Activated naive CD4-positive, alpha-beta T cell treated with anti-CD3 and anti-CD28 coated beads, Interleukin-2, amount 50 U/mL, for 72 hours (primary cell): ENCODE measurements around the gene DOK4. TPM values are rescaled to one million over a fixed set of nuclear protein-coding genes. Genes with fewer than 3 reads are reported as not detected.
A peak's percentile ranks its signal among the peaks of the same experiment; 100 is the strongest.

Experiments used
- ATAC-seq, 2 donors: fragments of 150-1000 bp; cut with Tn5 transposase; 2 replicates each; pipeline ENCODE4 v1.10.0; 2021; ENCODE audit warnings: mild to moderate bottlenecking in 2 of 2, moderate library complexity in 2 of 2
- DNase-seq, 2 donors: peaks; one replicate each; pipeline ENCODE4 v3.0.0; 2021 to 2022; ENCODE audit warnings: low spot score in 2 of 2
- H3K27ac Mint-ChIP-seq, 2 donors: one replicate each; pipeline ENCODE4 v1.8.0; 2022; ENCODE audit warnings: mild to moderate bottlenecking in 2 of 2, mixed read lengths in 2 of 2
- H3K36me3 Mint-ChIP-seq, 2 donors: one replicate each; pipeline ENCODE4 v1.8.0; 2022; ENCODE audit warnings: mixed read lengths in 2 of 2
- H3K9me3 Mint-ChIP-seq, 2 donors: one replicate each; pipeline ENCODE4 v1.8.0; 2022; ENCODE audit warnings: mixed read lengths in 2 of 2
- total RNA-seq, 2 donors: library from RNA; stranded (reverse); gene quantifications; one replicate each; pipeline ENCODE4 v1.2.3, GENCODE V29; 2022

DOK4 gene
- total RNA-seq, 2 donors from 2014 or later: 7.1 to 7.7 TPM

DNA sequence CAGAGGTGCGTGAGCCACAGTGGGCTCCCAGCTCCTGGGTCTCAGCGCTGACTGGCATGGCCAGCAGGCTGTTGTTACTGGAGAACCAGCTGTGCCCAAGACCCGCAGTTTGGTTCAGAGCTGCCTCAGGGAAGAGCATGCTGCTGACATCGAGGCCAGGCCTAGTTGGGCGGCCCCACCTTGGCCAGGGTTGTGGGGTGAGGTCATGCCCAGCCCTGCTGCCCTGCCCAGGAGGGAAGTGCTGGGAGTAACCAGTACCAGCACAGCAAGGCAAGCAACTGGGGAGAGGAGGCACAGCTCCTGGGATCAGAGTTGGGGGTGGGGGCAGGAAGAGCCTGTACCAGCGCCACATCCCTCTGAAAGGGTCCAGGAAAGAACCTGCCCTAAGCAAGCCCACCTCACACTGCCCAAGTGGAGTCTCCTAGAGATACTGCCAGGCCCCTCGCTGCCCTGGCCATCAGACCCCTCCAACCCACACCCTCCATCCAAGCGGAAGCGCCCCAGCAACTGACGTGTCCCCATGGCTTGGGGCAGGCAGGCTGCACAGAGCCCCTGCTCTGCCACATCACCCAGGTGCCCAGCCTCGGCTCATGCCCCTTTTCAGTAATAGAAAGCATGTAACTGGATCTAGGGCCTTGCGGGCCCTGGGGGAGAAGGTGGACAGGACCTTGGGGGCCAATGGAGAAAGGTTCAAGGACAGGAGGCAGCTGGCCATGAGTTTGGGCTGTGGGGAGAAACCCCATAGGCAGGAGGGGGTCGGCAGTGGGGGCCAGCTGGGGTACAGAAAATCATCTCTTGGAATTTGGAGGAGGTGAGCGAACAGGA lies 990 bp downstream of the DOK4 start:
- no peaks in the 10 kb centered on the region for H3K36me3 Mint-ChIP-seq
- DNase-seq (no peak), ATAC-seq (no peak)
- no peaks in the 10 kb centered on the region for H3K9me3 Mint-ChIP-seq
- peak overlapping the region; percentile 39 to 81 for H3K27ac Mint-ChIP-seq

DNA sequence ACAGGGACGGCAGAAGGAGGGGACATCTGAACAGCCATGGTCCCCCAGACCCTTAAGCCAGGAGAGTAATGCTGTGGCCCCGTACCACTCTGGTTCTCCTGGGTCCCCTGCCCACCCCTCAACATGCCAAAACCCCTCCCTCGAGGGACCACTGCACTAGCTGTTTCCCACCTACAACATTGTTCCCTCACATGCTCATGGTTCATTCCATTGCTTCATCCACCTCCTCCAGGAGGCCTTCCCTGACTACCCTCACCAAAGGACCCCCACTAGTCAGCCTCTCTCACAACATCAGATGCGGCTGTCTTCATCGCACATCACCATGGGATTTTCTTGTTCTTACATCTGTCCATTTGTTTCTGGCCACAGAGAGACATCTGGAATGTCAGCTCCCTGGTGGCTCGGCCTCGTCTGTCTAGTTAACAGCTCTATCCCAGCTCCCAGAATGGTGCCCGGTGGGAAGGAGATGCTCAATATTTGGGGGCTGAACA lies 1.7 kb downstream of the DOK4 start:
- DNase-seq: no peak
- Mint-ChIP-seq H3K36me3 (no peaks in the 10 kb centered on the region), H3K27ac (no peak overlapping the region), H3K9me3 (no peaks in the 10 kb centered on the region)
- no peak for ATAC-seq

DNA sequence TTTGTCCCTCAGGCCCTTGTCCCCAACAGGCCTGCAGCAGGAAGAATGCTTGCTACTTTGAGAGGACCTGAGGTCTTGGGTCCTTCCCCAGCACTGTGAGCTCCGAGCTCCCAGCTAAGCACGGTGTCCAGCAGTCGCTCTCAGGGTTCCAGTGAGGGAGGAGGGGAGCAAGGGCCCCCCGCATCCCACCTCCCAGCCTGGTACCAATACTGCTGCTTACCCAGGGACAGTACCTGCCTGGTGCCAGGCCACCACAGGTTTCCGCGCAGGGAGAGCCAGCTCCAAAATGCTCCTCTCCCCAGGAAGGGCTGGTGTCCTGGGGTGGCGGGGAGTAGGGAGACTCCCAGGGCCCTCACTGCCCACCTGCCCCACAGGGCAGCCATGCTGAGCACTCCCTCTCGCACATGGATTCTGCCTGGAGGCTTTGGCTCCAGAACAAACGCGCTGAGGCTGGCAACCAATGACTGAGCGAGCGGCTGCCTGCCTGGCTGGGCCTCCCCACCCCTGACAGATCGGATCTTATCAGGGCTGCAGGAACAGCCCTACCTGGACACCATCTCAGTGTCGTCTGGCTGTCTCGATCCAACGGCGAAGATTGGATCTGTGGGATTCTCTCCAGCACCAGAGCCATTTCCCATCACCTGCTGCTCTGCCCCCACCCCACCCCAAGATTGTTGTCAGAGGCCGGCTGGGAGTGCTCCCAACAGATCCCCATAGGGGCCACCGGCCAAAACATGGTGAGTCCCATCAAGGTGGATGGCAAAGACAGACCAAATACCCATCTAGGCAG lies 2.4 kb downstream of the DOK4 start:
- ATAC-seq (no peak), DNase-seq (no peak)
- Mint-ChIP-seq H3K27ac (no peak overlapping the region), H3K36me3 (no peaks in the 10 kb centered on the region), H3K9me3 (no peaks in the 10 kb centered on the region)

DNA sequence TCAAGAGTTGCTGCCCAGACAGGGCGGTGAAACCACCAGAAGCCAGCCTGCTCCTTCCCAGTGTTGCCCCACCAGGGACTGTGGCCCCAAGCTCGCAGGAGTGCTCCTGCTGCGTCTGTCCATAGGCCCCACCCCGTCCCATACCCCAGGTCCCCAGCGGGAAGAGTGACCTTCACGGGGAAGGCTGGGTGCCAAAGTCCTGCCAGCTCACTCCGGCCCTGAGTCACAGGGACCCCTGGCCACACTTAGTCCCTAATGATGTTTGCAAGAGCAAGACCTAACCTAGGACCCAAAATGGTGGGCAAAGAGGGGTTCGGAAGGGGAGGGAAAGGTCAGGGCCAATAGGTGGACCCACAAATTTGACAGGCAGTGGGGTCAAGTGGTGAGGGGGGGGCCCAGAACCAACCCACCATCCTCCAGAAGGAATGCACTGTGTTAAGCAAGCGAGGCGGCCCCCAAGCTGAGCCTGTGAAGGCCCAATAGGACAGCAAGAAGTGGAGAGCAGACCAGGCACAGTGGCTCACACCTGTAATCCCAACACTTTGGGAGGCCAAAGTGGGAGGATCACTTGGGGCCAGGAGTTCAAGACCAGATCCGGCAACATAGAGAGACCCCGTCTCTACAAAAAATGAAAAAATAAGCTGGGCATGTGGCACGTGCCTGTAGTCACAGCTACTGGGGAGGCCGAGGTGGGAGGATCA lies 3.3 kb downstream of the DOK4 start:
- ATAC-seq (no peak), DNase-seq (no peak)
- Mint-ChIP-seq H3K27ac (no peak overlapping the region), H3K36me3 (no peaks in the 10 kb centered on the region), H3K9me3 (no peaks in the 10 kb centered on the region)

DNA sequence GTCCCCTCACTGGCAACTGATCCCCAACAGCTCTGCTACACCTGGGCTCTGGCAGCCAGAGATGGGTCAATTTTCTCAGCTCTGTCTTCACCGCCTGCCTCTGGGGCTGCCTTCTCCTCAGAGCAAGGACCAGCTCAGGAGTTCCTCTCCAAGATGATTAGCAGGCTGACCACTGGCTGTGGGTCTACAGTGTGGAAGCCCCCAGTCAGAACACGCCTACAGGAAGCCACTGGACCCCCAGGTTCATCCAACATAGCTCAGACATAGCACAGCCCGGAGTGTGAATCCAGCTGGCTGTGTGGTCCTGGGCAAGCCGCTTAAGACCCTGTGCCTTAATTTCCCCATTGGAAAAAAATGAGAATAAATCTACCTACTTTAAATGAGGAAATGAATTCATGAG lies 4.9 kb downstream of the DOK4 start:
- Mint-ChIP-seq H3K36me3 (no peaks in the 10 kb centered on the region), H3K9me3 (no peaks in the 10 kb centered on the region), H3K27ac (peak overlapping the region in 1 of 2 donors; percentile 22)
- no peak for ATAC-seq
- DNase-seq: no peak

DNA sequence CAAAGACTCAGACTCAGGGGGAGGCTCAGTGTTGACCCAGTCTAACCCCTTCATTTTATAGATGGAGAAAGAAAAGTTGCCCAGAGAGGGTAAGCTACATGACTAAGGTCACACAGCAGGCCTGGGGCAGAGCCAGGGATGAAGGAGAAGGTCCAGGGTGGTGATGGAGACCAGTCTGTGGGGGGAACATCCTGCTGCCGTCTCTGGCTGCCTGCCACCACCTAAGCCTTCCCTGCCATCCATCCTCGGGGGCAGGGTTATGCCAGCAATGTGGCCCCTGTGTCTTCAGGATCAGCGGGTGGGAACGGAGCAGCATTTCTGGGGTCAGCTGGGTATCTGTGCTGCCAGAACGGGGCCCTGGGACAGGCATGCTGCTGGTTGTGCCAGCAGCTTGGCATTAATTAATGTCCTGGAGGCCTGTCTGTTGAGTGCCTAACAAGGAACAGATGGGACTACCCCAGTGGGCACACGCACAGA lies 5.5 kb downstream of the DOK4 start:
- peak overlapping the region in 1 of 2 donors; percentile 69 for H3K27ac Mint-ChIP-seq
- no peaks in the 10 kb centered on the region for H3K9me3 Mint-ChIP-seq
- ATAC-seq (no peak), DNase-seq (no peak)
- H3K36me3 Mint-ChIP-seq: no peaks in the 10 kb centered on the region

DNA sequence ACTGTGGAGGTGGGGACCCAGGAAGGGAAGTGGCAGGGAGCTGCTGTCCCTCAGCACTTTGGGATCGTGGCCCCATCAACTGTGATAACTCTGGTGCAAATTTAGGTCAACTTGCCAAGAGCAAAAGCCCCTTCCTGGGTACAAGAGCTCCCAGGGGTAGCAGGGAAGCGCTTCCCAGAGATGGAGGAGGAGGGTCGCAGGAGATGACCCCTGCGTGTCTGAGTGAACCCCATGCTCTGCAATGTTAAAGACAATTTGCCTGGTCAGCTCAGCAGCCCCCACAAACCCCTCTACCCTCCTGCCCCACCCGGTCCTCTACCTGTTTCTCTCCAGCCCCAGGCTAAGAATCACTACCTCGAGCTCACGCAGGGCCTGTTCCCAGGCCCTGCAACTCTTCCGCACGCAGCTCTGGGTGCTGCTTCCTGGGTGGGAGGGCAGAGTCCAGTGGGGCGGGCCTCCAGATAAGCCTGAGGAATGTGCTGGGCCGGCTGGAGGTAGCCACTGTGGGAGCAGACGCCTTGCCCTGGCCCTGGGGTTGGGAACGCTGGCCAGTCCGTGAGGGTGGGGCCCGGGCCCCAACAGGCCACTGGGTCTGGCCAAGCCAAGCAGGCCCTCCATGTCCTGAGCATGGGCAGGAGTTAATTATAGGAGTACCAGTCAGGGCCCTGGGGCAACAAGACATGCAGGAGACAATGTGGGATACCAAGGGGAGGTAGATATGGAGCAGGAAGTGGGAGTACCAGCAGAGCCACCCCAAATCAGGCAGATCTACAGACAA lies 6.1 kb downstream of the DOK4 start:
- ATAC-seq: no peak
- peak overlapping the region in 1 of 2 donors; percentile 69 for H3K27ac Mint-ChIP-seq
- no peaks in the 10 kb centered on the region for H3K36me3 Mint-ChIP-seq

DNA sequence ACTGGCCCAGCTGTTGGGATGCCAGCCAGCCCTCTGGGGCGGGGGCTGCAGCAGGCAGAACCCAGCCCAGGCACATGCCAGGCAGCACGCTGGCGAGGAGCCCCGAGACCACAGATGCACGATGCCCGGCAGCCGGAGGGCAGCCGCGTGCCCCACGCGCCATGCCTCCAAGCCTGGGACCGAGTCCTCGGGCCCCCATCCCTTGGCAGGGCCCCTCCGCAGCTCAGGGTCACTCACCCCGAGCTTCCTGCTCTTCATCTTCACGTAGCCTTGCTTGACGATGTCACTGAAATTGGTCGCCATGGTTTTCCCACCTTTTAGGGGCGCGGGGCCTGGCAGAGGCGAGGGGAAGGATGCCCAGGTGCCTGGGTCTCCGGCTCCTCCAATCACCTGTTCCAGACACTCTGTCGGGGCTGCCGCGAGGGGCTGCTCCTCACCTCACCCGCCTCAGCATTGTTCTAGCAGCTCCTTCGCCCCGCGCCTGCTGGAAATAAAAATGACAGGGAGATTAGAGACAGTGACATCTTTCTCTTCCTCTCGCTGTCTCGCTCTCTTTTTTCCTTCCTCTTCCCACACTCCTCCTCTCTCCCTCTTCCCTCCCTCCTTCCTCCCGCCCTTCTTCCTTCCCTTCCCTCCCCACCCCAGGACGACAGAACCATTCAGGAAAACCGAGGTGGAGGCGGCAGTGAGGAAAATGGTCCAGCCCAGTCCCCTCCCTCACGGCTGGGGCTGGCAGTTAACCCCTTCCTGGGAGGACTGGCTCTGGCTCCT lies 6.9 kb downstream of the DOK4 start:
- Mint-ChIP-seq H3K36me3 (no peaks in the 10 kb centered on the region), H3K27ac (peak overlapping the region in 1 of 2 donors; percentile 86), H3K9me3 (no peaks in the 10 kb centered on the region)
- ATAC-seq (no peak), DNase-seq (no peak)

More for the DNA sequence above, 6.1 kb downstream of the DOK4 start:
- no peaks in the 10 kb centered on the region for H3K9me3 Mint-ChIP-seq
- no peak for DNase-seq

DNA sequence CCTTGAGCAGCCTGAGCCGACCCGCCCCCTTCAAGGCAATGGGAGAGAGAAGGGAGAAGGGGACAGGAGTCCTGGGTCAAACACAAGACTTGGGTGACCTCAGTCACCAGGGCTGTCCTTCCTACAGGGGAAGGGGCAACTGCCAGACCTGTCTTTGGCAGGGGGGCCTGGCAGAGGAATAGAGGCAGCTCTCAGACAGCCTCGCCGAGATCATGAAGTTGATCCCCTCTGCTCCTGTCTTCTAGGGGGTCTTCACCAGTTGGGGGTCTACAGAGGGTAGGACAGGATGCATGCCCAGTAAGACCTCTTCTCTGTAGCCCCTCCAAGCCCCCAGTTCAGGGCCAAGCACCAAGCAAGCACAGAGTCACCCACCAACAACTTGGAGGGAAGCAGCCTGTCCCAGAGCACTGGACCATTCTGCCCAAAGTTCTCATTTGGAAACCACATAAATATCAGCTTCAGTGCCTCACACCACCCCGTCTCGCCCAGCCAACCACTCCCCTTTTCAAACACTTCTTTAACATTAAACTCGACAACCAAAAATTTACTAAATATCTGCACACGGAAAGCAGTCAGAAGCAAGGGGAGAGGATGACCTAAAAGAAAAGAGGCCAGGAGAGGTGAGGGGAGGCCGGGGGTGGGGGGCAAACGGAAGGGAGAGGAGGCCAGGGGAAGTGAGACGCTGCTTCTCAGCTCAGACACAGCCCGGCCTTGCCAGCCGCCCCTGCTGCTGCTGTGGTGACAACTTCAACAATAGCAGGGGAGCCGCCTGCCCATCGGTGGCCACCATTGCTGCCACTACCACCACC lies 7.7 kb downstream of the DOK4 start:
- Mint-ChIP-seq H3K27ac (peak overlapping the region in 1 of 2 donors; percentile 63), H3K36me3 (no peaks in the 10 kb centered on the region), H3K9me3 (no peaks in the 10 kb centered on the region)
- DNase-seq (no peak), ATAC-seq (no peak)

DNA sequence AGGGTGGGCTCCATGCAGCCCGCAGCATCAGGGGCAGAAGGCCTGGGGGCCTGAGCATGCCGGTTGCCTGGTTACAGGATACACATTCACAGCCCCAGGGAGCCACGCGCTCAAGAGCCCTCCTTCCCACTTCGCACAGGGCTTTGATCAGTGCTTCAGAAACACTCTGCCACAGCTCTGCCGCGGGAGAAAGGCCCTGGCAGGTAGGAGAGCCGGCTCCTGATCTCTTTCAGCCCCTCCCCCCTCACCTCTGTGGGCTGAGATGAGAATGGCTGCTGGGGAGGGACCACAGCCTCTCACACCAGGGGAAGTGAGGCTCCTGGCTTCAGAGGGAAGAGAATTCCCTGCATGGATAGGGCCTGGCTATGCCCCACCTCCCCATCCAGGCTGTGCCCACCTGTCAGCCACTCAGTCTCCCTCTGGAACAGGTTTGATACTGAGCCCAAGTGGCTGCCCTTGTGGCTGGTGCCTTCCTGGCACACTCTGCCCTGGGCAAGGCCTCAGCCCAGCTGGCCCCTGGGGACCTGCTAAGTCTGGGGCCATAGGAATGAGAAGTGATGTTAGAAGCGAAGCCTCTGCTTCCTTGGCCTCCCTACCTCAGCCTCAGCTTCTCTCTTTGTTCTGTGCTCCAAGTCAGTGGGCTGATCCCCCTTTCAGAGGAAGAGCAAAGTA lies 8.6 kb downstream of the DOK4 start:
- no peaks in the 10 kb centered on the region for H3K36me3 Mint-ChIP-seq
- DNase-seq: no peak
- ATAC-seq: no peak
- no peak overlapping the region for H3K27ac Mint-ChIP-seq
- no peaks in the 10 kb centered on the region for H3K9me3 Mint-ChIP-seq

DNA sequence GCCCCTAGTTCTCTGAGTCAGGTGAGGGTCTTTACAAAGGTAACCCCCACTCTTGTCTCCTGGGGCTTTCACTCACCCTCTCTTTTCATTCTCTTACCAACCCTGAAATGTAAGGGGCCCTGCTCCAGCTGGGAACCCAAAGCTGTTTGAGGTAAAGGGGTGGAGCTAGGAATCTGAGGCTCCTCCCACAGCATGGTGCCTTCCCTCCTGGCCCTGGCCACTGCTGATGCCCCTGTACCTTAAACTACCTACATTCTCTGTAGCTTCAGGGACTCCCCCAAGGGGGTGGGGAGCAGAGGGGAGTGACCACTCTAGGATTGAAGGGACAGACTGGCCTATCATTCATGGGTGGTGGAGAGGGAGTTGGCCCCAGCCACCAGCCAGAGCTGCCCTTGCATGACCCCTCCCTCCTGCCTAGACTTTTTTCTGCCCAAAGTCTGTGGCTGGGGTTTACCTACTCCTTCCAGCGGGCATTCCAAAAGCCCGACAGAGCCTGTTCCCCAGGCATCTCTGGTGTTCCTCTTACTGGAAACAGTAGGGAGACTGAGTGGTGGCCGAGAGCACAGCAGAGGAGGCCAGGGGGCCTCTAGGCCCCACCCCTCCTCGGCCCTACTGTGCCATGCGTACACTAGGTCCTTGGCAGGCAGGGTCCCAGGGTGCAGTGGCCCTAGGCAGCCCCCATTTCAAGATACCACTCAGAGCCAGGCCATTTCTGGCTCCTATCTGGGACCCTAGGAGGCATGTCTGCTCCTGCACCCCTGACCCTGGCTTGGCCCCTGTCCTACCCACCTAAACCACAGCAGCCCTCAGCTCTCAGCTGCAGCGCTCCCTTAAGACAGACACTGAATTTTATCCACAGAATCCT lies 9.5 kb downstream of the DOK4 start:
- Mint-ChIP-seq H3K9me3 (no peaks in the 10 kb centered on the region), H3K27ac (peak overlapping the region in 1 of 2 donors; percentile 31), H3K36me3 (no peaks in the 10 kb centered on the region)
- no peak for ATAC-seq
- DNase-seq: no peak

DNA sequence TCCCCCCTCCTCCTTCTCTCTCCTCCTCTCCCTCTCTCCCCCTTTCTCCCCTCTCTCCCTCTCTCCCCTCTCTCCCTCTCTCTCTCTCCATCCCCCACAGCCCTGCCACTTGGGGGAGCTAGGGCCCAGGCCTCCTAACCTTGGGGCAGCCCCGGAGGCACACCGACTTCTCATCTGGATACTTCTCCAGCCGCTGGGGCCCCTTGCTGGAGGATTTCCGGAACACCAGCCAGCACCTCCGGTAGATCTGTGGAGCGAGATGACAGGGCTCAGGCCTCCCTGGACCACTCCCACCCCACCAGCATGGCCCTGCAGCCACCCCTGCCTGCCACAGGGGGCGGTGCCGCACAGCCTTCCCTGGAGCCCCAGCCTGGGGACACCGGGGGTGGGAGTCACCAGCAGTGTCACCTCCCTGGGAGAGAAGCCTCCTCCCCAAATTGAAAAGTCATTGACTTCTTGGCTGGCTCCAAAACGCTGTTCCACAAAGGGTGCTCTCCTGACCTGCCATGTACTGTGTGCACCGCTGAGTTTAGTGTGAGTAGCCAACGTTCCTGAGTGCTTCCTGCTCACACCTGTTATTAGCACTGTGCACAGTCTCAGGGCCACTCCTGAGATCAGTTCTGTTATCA lies 10.5 kb downstream of the DOK4 start:
- H3K36me3 Mint-ChIP-seq: no peaks in the 10 kb centered on the region
- no peaks in the 10 kb centered on the region for H3K9me3 Mint-ChIP-seq
- ATAC-seq (peak; percentile 96 to 98), DNase-seq (peak; percentile 87 to 90)
- peak overlapping the region in 1 of 2 donors; percentile 50 for H3K27ac Mint-ChIP-seq
